HG03095 (cell line): ENCODE measurements around the gene CEP135.
"Not testable (repeated sequence)": the region's sequence is repeated elsewhere in the genome, so short reads cannot be mapped to it uniquely, and the experiment has no call there.

Source experiments
- ATAC-seq: cut with Tn5 transposase; IDR thresholded peaks from one replicate; pipeline ENCODE4 v1.9.1; 2021; ENCODE audit warnings: moderate library complexity; ENCODE audit not compliant: unreplicated experiment

The CEP135 gene

GRCh38 chr4:56067826-56068225 is 119.1 kb downstream of the CEP135 start:
- ATAC-seq, result no peak

GRCh38 chr4:56072730-56073129 is 124.0 kb downstream of the CEP135 start:
- ATAC-seq, result not testable (repeated sequence)

GRCh38 chr4:56077676-56078075 is 128.9 kb downstream of the CEP135 start:
- no peak for ATAC-seq

- ATAC-seq, result no peak
Observed at GRCh38 chr4:56078866-56079265, 130.1 kb downstream of the CEP135 start.

DNA sequence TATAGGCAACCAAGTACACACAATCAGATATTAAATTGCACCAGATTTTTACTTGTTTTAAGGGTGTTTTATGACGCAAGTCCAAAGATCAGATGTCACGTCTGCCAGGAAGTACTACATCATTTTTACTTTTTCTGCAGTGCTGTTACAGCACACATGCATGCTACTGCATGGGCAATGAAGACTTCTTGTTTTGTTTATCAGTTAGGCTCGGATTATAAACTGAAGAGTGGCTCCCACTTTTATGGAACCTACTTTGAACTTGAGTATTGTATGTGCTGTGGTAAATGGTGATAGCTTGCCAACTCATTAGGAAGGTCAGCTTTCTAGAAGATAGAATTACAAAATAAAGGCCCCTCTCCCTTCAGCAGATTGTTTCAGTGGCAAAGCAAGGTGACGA is 131.6 kb downstream of the CEP135 start:
- ATAC-seq, result no peak

GRCh38 chr4:56082829-56083228 is 134.1 kb downstream of the CEP135 start:
- no peak for ATAC-seq
